Epithelial cell of proximal tubule (primary cell): ENCODE results near the gene ZNF771. TPM values are rescaled to one million over a fixed set of nuclear protein-coding genes. Genes with fewer than 3 reads are reported as not detected.

Experiments
- DNase-seq: peaks from one replicate; pipeline ENCODE4 v3.0.0-alpha.2; 2011; ENCODE audit warnings: low read depth
- H3K4me3 ChIP-seq: 2 replicates; pipeline ENCODE4 v1.5.1; 2011; ENCODE audit warnings: low read depth, mild to moderate bottlenecking, low read length
- CTCF ChIP-seq: conservative IDR thresholded peaks from 2 replicates; pipeline ENCODE4 v1.5.1; 2012; ENCODE audit warnings: low read depth, mild to moderate bottlenecking, low read length
- total RNA-seq: library from RNA; depleted of rRNA; stranded (reverse); fragments of >200 nt; gene quantifications from 2 replicates; pipeline ENCODE4 v1.2.3, GENCODE V29; 2015

ZNF771 gene
- total RNA-seq, 1 donor from 2014 or later, result 6.1 TPM

- H3K4me3 ChIP-seq, result no peak overlapping the region
- no peak for TF ChIP-seq CTCF
- DNase-seq, result no peak
Observed at GRCh38 chr16:30428055-30428454, 20.6 kb downstream of the ZNF771 start.

- H3K4me3 ChIP-seq, result peak overlapping the region; percentile 98
- no peak for TF ChIP-seq CTCF
- DNase-seq, result no peak
Observed at GRCh38 chr16:30429418-30429677, 21.9 kb downstream of the ZNF771 start.

GRCh38 chr16:30429678-30430427 is 22.4 kb downstream of the ZNF771 start, which contains the start of gene DCTPP1:
Gene DCTPP1 (minus strand): TSS chr16:30430030. CDS start chr16:30429980, 50 bp downstream.
- DNase-seq, result peak; percentile 97
- peak within 1 kb of the TSS; percentile 98 for H3K4me3 ChIP-seq
- TF ChIP-seq CTCF, result peak; percentile 84

DNA sequence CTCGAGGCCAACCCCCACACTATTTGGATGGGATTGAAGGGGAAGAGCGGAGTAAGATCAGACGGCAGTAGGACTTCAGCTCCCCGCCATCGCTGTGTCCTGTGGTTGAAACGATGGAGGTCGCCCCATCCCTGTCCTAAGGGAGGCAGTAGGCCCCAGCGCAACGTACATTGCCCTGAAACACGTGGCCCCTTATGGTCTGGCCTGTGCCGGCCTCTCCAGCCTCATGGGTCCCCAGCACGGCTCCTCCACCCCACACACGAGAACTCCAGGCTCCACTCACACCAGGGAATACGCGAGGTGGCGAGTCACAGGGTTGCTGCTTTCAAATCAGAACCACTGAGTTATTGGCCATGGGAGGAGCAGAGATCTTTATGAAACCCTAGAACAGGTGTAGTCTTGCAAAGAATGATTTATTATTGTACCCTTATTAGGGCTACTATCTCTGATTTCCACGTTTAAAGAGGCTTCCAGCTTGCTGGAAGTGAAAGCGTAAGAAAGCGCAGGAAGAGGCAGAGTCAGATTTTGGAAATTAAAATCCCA is 23.1 kb downstream of the ZNF771 start:
- no peak for DNase-seq
- H3K4me3 ChIP-seq, result peak overlapping the region; percentile 18
- no peak for TF ChIP-seq CTCF

GRCh38 chr16:30434852-30435251 is 27.4 kb downstream of the ZNF771 start:
- no peak overlapping the region for H3K4me3 ChIP-seq
- no peak for DNase-seq
- no peak for TF ChIP-seq CTCF

- H3K4me3 ChIP-seq, result no peak overlapping the region
- TF ChIP-seq CTCF, result no peak
- DNase-seq, result no peak
Observed at GRCh38 chr16:30437511-30438046, 30.2 kb downstream of the ZNF771 start.

GRCh38 chr16:30438835-30439234 is 31.4 kb downstream of the ZNF771 start:
- no peak for TF ChIP-seq CTCF
- no peak for DNase-seq
- H3K4me3 ChIP-seq, result no peak overlapping the region
